ENCODE data around the gene GUSB. TPM values are rescaled to one million over a fixed set of nuclear protein-coding genes. Genes with fewer than 3 reads are reported as not detected.

GUSB gene
- polyA plus RNA-seq, 2 of the 4 experiments (the other 2 are of a cell fraction): 32.3 TPM

DNA sequence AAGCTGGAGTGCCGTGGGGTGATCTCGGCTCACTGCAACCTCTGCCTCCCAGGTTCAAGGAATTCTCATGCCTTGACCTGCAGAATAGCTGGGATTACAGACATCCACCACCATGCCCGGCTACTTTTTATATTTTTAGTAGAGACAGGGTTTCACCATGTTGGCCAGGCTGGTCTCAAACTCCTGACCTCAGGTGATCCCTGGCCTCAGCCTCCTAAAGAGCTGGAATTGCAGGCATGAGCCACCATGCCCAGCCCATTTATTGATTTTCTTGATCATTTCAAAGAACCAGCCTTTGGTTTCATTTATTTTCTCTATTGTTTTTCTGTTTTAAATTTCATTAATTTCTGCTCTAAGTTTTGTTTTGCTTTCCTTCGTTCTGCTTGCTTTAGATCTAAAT is 50.3 kb downstream of the GUSB start:
- H3K4me1 ChIP-seq: no peaks in the 10 kb centered on the region
- whole genome bisulfite sequencing (ENCODE audit: missing lambda C conversion rate): 94% methylated on average over 4 of the region's 4 CpGs
- no peak overlapping the region for H3K27ac ChIP-seq
- no peak overlapping the region for H3K4me3 ChIP-seq
- DNase-seq (ENCODE audit: low read depth in 1 of 2, low spot score in 1 of 2) (no peak), FAIRE-seq (no peak), ATAC-seq (no peak)
- no peak overlapping the region for H3K4me2 ChIP-seq
- no peaks in the 10 kb centered on the region for H3K9me3 ChIP-seq
- TF ChIP-seq TFCP2L1 (CRISPR knock-in tag; IDR thresholded peaks at IDR 0.05): no peak
- TF ChIP-seq USF2 (IDR thresholded peaks at IDR 0.05): no peak
- no peak for TF ChIP-seq ZNF302 (CRISPR knock-in tag; IDR thresholded peaks at IDR 0.05)
- TF ChIP-seq, protein P1, sequence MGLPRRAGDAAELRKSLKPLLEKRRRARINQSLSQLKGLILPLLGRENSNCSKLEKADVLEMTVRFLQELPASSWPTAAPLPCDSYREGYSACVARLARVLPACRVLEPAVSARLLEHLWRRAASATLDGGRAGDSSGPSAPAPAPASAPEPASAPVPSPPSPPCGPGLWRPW (IDR thresholded peaks at IDR 0.05): no peak
- no peak for TF ChIP-seq CEBPB (IDR thresholded peaks at IDR 0.05)
- no peak for TF ChIP-seq ESRRA (IDR thresholded peaks at IDR 0.05; ENCODE audit: borderline replicate concordance, low read length)
- TF ChIP-seq CBX8 (IDR thresholded peaks at IDR 0.05): no peak
- no peak for TF ChIP-seq NPAS2 (CRISPR knock-in tag; IDR thresholded peaks at IDR 0.05; ENCODE audit: borderline replicate concordance)
- TF ChIP-seq KDM1A (IDR thresholded peaks at IDR 0.05; ENCODE audit: low read depth): no peak
- TF ChIP-seq NR3C1 (IDR thresholded peaks at IDR 0.05): no peak
- TF ChIP-seq SREBF2 (IDR thresholded peaks at IDR 0.05): no peak
- no peak for TF ChIP-seq HOXA7 (CRISPR knock-in tag; IDR thresholded peaks at IDR 0.05)
- TF ChIP-seq FOSB (CRISPR knock-in tag; IDR thresholded peaks at IDR 0.05): no peak
- TF ChIP-seq ATOH8 (CRISPR knock-in tag; IDR thresholded peaks at IDR 0.05; ENCODE audit: low read depth): no peak
- no peak for TF ChIP-seq ZSCAN20 (CRISPR knock-in tag; IDR thresholded peaks at IDR 0.05)
- TF ChIP-seq RNF2 (IDR thresholded peaks at IDR 0.05; ENCODE audit: borderline replicate concordance, low read depth): no peak
- ChIA-PET POLR2A (no interaction called here), CTCF (no interaction called here)

DNA sequence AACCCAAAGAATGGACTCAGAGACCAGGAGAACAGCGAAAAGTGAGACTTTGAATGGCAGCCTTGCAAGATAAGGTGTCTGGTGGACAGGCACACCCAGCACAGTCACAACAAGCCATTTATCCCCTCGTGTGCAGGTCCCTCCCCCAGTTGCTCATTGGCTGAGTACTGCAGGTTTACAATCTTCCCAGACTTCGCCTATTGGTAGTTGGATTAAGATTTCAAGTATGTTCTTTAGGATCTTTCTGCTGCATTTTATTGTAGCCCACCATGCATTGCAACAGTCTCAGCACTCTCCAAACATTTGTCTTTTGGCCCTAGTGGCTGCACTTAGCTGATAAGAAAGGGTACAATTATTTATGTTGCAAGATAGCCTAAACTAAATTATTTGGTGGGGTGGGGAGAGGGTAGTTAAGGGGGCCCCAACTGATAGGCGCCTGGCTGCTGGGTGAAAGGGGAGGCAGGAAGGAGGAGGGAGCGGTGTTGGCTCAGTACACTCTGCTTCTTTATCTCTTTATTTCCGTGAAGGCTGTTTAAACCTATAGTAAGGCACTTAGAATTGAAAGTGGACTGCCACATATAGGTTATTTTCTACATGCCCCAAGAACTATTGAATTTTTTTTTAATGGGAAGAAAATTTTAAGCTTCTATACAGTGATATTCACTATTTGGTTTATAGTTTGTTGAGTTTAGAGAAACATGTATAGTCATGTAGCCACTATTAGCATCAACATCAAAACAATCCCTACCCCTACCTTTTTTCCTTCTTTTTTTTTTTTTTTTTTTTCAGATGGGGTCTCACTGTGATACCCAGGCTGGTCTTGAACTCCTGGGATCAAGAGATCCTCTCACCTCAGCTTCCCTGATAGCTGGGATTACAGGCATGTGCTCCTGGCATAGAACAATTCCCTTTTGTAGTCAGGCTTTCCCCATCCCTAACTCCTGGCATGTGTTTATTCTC is 54.2 kb downstream of the GUSB start:
- TF ChIP-seq KDM1A (IDR thresholded peaks at IDR 0.05; ENCODE audit: low read depth) (no peak), CBX8 (IDR thresholded peaks at IDR 0.05) (no peak), ESRRA (IDR thresholded peaks at IDR 0.05; ENCODE audit: borderline replicate concordance, low read length) (no peak), GATA3 (IDR thresholded peaks at IDR 0.05; ENCODE audit: borderline replicate concordance) (no peak), EP300 (IDR thresholded peaks at IDR 0.05) (no peak), CTCF (IDR thresholded peaks at IDR 0.05) (no peak), ZFP36 (IDR thresholded peaks at IDR 0.05; ENCODE audit: borderline replicate concordance, partially characterized antibody) (no peak), USF2 (IDR thresholded peaks at IDR 0.05) (no peak), POLR2AphosphoS2 (conservative IDR thresholded peaks at IDR 0.05; ENCODE audit: low read length) (no peak), BHLHE40 (IDR thresholded peaks at IDR 0.05; ENCODE audit: low read depth, low read length) (no peak), ZC3H11A (IDR thresholded peaks at IDR 0.05) (no peak), EHF (CRISPR knock-in tag; IDR thresholded peaks at IDR 0.05) (no peak), JUN (IDR thresholded peaks at IDR 0.05) (no peak), CEBPB (IDR thresholded peaks at IDR 0.05) (no peak), POLR2A (IDR thresholded peaks at IDR 0.05; ENCODE audit: low read length) (no peak), HOXA7 (CRISPR knock-in tag; IDR thresholded peaks at IDR 0.05) (no peak), NPAS2 (CRISPR knock-in tag; IDR thresholded peaks at IDR 0.05; ENCODE audit: borderline replicate concordance) (no peak), HEYL (CRISPR knock-in tag; IDR thresholded peaks at IDR 0.05) (no peak)
- TF ChIP-seq, protein P2, sequence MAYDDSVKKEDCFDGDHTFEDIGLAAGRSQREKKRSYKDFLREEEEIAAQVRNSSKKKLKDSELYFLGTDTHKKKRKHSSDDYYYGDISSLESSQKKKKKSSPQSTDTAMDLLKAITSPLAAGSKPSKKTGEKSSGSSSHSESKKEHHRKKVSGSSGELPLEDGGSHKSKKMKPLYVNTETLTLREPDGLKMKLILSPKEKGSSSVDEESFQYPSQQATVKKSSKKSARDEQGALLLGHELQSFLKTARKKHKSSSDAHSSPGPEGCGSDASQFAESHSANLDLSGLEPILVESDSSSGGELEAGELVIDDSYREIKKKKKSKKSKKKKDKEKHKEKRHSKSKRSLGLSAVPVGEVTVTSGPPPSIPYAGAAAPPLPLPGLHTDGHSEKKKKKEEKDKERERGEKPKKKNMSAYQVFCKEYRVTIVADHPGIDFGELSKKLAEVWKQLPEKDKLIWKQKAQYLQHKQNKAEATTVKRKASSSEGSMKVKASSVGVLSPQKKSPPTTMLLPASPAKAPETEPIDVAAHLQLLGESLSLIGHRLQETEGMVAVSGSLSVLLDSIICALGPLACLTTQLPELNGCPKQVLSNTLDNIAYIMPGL (CRISPR knock-in tag; IDR thresholded peaks at IDR 0.05; ENCODE audit: borderline replicate concordance): no peak
- Histone ChIP-seq H3K27ac (no peak overlapping the region), H3K4me1 (no peaks in the 10 kb centered on the region), H3K9me3 (no peaks in the 10 kb centered on the region), H3K4me2 (no peak overlapping the region), H3K4me3 (no peak overlapping the region)
- ATAC-seq (peak in 1 of 2 experiments; percentile 33; a peak in 2 of 6 replicates), FAIRE-seq (no peak), DNase-seq (ENCODE audit: low read depth in 1 of 2, low spot score in 1 of 2) (no peak)
- ChIA-PET POLR2A (no interaction called here), CTCF (no interaction called here)
- 84% methylated on average over 6 of the region's 6 CpGs for WGBS (ENCODE audit: missing lambda C conversion rate)
